ENCODE data around the gene CRYL1. TPM values are rescaled to one million over a fixed set of nuclear protein-coding genes. Genes with fewer than 3 reads are reported as not detected.

CRYL1 gene
- total RNA-seq, 2 donors from 2014 or later: 14.5 to 32.2 TPM

DNA sequence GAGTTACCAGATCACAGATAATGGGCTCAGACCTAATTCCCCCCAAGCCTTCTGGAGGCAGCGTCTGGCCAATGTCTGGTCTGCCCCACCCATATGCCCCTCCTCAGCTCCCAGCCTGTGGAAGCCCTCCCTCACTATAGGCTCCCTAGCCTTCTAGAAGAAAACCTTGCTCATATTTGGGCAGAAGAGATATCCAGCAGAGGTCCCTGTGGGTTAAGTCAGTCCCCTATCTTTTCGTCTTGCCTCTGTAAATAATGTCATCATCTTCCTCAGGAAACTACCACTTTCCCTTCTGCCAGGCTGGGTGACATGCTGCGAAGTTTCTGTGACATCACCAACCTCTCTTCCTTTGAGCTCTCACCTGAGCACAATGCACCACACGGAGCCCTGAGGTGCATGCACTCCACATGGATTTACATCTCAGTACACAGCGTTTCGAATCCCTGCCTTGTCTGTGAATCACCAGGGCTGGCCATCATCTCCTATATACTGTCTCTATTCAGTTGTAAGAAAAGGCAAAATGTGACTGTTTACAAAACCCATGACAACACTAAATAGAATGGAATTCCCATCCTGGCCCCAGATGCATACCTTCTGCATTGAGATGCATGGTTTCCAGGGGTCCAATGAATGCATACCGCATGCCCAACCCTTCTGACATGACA, 112.8 kb downstream of the CRYL1 start:
- no peak for ATAC-seq
- Histone ChIP-seq H3K36me3 (replicated peaks in 1 of 2; ENCODE audit: insufficient read depth in 1 of 2, low read depth in 2 of 2) (no peaks in the 10 kb centered on the region), H3K4me3 (no peak overlapping the region), H3K27ac (no peak overlapping the region), H3K9me3 (no peaks in the 10 kb centered on the region), H3K27me3 (no peaks in the 10 kb centered on the region), H3K4me1 (no peaks in the 10 kb centered on the region)
- TF ChIP-seq, protein P1, sequence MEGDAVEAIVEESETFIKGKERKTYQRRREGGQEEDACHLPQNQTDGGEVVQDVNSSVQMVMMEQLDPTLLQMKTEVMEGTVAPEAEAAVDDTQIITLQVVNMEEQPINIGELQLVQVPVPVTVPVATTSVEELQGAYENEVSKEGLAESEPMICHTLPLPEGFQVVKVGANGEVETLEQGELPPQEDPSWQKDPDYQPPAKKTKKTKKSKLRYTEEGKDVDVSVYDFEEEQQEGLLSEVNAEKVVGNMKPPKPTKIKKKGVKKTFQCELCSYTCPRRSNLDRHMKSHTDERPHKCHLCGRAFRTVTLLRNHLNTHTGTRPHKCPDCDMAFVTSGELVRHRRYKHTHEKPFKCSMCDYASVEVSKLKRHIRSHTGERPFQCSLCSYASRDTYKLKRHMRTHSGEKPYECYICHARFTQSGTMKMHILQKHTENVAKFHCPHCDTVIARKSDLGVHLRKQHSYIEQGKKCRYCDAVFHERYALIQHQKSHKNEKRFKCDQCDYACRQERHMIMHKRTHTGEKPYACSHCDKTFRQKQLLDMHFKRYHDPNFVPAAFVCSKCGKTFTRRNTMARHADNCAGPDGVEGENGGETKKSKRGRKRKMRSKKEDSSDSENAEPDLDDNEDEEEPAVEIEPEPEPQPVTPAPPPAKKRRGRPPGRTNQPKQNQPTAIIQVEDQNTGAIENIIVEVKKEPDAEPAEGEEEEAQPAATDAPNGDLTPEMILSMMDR (IDR thresholded peaks at IDR 0.05): no peak
- TF ChIP-seq POLR2A (IDR thresholded peaks at IDR 0.05): no peak
- 75 to 79% methylated on average over 6 to 7 of the region's 7 CpGs for WGBS, 2 donors
- intact Hi-C loops (cut with DNase I): no loop called here
- DNase-seq: no peak

DNA sequence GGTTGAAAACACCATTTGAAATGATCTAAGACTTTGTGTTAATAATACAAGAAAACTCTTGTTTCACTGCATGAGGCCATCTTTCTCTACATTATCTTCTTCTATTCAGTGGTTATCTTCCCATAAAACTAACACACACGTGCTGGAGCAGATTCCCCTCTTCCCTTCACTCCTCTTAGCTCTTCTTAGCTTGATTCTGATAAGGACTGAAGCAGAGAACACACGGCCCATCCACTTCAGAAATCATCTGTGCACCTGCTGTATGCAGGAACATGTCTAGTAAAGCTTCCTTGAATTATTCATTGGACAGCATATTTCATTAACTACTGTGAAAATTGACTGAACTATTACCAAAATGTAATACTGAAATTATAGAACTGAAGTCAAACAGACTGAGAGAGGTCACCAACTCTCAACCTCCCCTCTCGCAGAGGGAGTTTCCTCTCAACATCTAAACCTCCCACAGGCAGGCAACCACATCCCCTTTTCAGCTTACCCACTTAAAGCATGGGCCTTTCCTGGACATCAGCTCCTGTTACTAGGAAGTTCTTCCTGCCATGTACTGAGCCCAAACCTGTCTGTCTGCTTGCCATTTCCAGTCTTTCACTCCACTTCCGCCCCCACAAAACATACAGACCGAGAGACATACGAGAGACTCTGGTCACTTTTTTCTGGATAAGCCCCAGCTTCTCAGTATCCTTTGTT, 113.9 kb downstream of the CRYL1 start:
- intact Hi-C loops (cut with DNase I): no loop called here
- 67 to 81% methylated on average over 6 of the region's 6 CpGs for WGBS, 2 donors
- ATAC-seq (no peak), DNase-seq (no peak)
- H3K27me3 ChIP-seq: no peaks in the 10 kb centered on the region
- no peaks in the 10 kb centered on the region for H3K36me3 ChIP-seq (replicated peaks in 1 of 2; ENCODE audit: insufficient read depth in 1 of 2, low read depth in 2 of 2)
- H3K9me3 ChIP-seq: no peaks in the 10 kb centered on the region
- no peaks in the 10 kb centered on the region for H3K4me1 ChIP-seq
- TF ChIP-seq, protein P1 (IDR thresholded peaks at IDR 0.05): no peak
- TF ChIP-seq POLR2A (IDR thresholded peaks at IDR 0.05): no peak
- H3K27ac ChIP-seq: no peak overlapping the region
- H3K4me3 ChIP-seq: no peak overlapping the region

DNA sequence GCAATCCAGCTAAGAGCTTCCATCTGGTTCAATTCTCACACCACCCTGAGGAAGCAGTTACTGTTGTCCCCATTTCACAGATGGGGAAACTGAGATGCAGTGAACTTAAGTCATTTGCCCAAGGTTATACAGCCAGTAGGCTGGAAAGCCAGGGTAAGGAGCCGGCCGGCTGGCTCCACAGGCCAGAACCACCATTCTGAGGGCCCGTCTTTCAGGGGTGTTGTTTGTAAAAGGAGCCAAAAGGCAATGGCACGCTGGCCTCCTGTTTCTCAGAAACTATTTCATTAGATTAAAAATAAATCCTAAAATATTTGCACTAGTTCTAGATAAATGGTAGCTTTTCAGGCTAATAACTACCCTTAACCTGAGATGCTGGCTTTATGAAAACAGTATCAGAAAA, 114.9 kb downstream of the CRYL1 start:
- 83 to 95% methylated on average over 4 of the region's 4 CpGs for WGBS, 2 donors
- H3K36me3 ChIP-seq (replicated peaks in 1 of 2; ENCODE audit: insufficient read depth in 1 of 2, low read depth in 2 of 2): no peaks in the 10 kb centered on the region
- ATAC-seq: no peak
- no peaks in the 10 kb centered on the region for H3K27me3 ChIP-seq
- intact Hi-C loops (cut with DNase I): no loop called here
- TF ChIP-seq, protein P1 (IDR thresholded peaks at IDR 0.05): no peak
- TF ChIP-seq POLR2A (IDR thresholded peaks at IDR 0.05): no peak
- H3K4me1 ChIP-seq: no peaks in the 10 kb centered on the region
- no peak overlapping the region for H3K4me3 ChIP-seq
- H3K27ac ChIP-seq: no peak overlapping the region
- no peaks in the 10 kb centered on the region for H3K9me3 ChIP-seq
- DNase-seq: no peak

DNA sequence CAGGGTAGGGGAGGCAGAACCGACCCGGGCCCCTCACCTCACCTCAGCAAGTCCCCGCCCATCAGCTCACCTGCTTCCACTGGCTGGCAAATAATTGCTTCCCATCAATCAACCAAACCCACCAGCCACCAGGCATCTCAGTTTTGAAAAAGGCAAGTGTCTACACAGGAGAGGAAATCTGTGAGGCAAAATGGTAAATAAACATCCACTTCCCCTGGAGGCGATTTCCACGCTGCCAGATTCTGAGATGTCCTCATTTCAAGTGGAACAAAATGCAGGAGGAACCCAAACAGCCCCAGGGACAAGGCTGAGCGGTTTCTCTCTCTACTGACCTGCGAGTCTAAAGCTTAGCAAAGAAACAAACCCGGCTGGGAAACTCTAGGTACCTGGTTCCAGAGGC, 117.5 kb downstream of the CRYL1 start:
- intact Hi-C loops (cut with DNase I): no loop called here
- WGBS, 2 donors: 70 to 83% methylated on average over 8 of the region's 8 CpGs
- no peak overlapping the region for H3K4me3 ChIP-seq
- DNase-seq: no peak
- no peaks in the 10 kb centered on the region for H3K4me1 ChIP-seq
- H3K9me3 ChIP-seq: no peaks in the 10 kb centered on the region
- no peak for TF ChIP-seq POLR2A (IDR thresholded peaks at IDR 0.05)
- TF ChIP-seq, protein P1 (IDR thresholded peaks at IDR 0.05): no peak
- no peak for ATAC-seq
- no peaks in the 10 kb centered on the region for H3K27me3 ChIP-seq
- H3K36me3 ChIP-seq (replicated peaks in 1 of 2; ENCODE audit: insufficient read depth in 1 of 2, low read depth in 2 of 2): no peaks in the 10 kb centered on the region
- H3K27ac ChIP-seq: no peak overlapping the region

DNA sequence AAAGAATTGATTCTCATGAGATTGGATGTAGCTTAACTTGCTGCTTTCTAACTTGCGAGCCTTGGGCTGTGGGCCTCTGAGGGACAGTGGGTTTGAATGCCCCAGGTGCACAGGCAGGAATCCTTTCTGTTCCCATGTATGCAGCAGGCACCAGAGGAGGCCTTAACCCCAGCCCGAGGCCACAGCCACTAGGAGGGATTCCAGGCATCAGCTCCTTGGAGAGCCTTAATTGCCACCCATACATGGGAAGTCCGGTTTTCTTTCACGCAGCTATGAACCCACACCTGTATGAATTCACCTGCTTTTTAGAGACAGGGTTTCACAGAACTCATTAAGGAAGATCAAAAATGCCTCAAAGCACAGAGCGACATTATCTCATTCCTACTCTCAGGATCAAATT, 117.9 kb downstream of the CRYL1 start:
- intact Hi-C loops (cut with DNase I): no loop called here
- TF ChIP-seq POLR2A (IDR thresholded peaks at IDR 0.05): no peak
- TF ChIP-seq, protein P1 (IDR thresholded peaks at IDR 0.05): no peak
- Histone ChIP-seq H3K36me3 (replicated peaks in 1 of 2; ENCODE audit: insufficient read depth in 1 of 2, low read depth in 2 of 2) (no peaks in the 10 kb centered on the region), H3K27ac (no peak overlapping the region), H3K27me3 (no peaks in the 10 kb centered on the region), H3K4me1 (no peaks in the 10 kb centered on the region), H3K9me3 (no peaks in the 10 kb centered on the region), H3K4me3 (no peak overlapping the region)
- ATAC-seq (no peak), DNase-seq (no peak)
- WGBS, 2 donors: 88 to 95% methylated on average over 5 of the region's 5 CpGs
